Neural cell (in vitro differentiated cells): ENCODE measurements around the gene IAH1. TPM values are rescaled to one million over a fixed set of nuclear protein-coding genes. Genes with fewer than 3 reads are reported as not detected.

ENCODE experiments used
- H2AFZ ChIP-seq: fragments of 200-600, 300-800 bp; sonication (generic), shearing (Covaris generic); 2 replicates; pipeline ENCODE4 v1.6.0; 2014; ENCODE audit warnings: low read depth, mild to moderate bottlenecking, antibody characterized with exemption, low read length, moderate library complexity
- H3F3A ChIP-seq: fragments of 200-600 bp; shearing (Covaris generic); 2 replicates; pipeline ENCODE4 v1.6.1; 2016; ENCODE audit warnings: mild to moderate bottlenecking, moderate library complexity, mixed read lengths, antibody characterized with exemption, low read length; ENCODE audit not compliant: insufficient read depth, poor library complexity, severe bottlenecking
- H3K27ac ChIP-seq: fragments of 200-600, 300-800 bp; sonication (generic), shearing (Covaris generic); 2 replicates; pipeline ENCODE4 v1.5.1; 2014; ENCODE audit warnings: mild to moderate bottlenecking, low read length, moderate library complexity
- H3K27me3 ChIP-seq: fragments of 300-800, 200-600 bp; sonication (generic), shearing (Covaris generic); 2 replicates; pipeline ENCODE4 v1.6.0; 2014; ENCODE audit warnings: mild to moderate bottlenecking, low read depth, low read length, moderate library complexity; ENCODE audit not compliant: insufficient read depth
- H3K36me3 ChIP-seq: fragments of 300-800, 200-600 bp; sonication (generic), shearing (Covaris generic); 2 replicates; pipeline ENCODE4 v1.5.1; 2014; ENCODE audit warnings: mild to moderate bottlenecking, antibody characterized with exemption, low read length, moderate library complexity; ENCODE audit not compliant: insufficient read depth
- H3K4me2 ChIP-seq: fragments of 300-800, 200-600 bp; sonication (generic), shearing (Covaris generic); 2 replicates; pipeline ENCODE4 v1.6.0; 2014; ENCODE audit warnings: mild to moderate bottlenecking, low read length
- H3K4me3 ChIP-seq: fragments of 300-800, 200-600 bp; sonication (generic), shearing (Covaris generic); 2 replicates; pipeline ENCODE4 v1.5.1; 2014; ENCODE audit warnings: mild to moderate bottlenecking, low read length, moderate library complexity
- H3K79me2 ChIP-seq: fragments of 200-600 bp; shearing (Covaris generic); replicated peaks from 2 replicates; pipeline ENCODE4 v1.6.0; 2014; ENCODE audit warnings: mild to moderate bottlenecking, low read length, moderate library complexity; ENCODE audit not compliant: insufficient read depth
- H3K9ac ChIP-seq: fragments of 300-800, 200-600 bp; sonication (generic), shearing (Covaris generic); 2 replicates; pipeline ENCODE4 v1.6.1; 2016; ENCODE audit warnings: mild to moderate bottlenecking, low read length, mixed read lengths
- H3K9me2 ChIP-seq: fragments of 200-600 bp; shearing (Covaris generic); 2 replicates; pipeline ENCODE4 v1.6.1; 2016; ENCODE audit warnings: mild to moderate bottlenecking, low read length, mixed read lengths; ENCODE audit not compliant: insufficient read depth
- H3K9me3 ChIP-seq: fragments of 200-600, 300-800 bp; sonication (generic), shearing (Covaris generic); 2 replicates; pipeline ENCODE4 v1.6.1; 2016; ENCODE audit warnings: mild to moderate bottlenecking, mixed run types, low read length, moderate library complexity, mixed read lengths
- H4K20me1 ChIP-seq: fragments of 200-600 bp; shearing (Covaris generic); 2 replicates; pipeline ENCODE4 v1.6.1; 2016; ENCODE audit warnings: mild to moderate bottlenecking, mixed run types; ENCODE audit not compliant: insufficient read depth
- CTCF ChIP-seq: fragments of 450-650 bp; IDR thresholded peaks from 2 replicates; pipeline ENCODE4 v1.5.1; 2014; ENCODE audit warnings: antibody characterized with exemption, mild to moderate bottlenecking, moderate library complexity; ENCODE audit not compliant: poor library complexity, severe bottlenecking
- EP300 ChIP-seq: fragments of 450-650 bp; conservative IDR thresholded peaks from 2 replicates; pipeline ENCODE4 v1.6.1; 2014; ENCODE audit warnings: antibody characterized with exemption, mild to moderate bottlenecking, moderate library complexity; ENCODE audit not compliant: poor library complexity, severe bottlenecking
- EZH2 ChIP-seq: fragments of 200-600, 300-800 bp; shearing (Covaris generic), sonication (generic); IDR thresholded peaks from 2 replicates; pipeline ENCODE4 v1.6.1; 2014; ENCODE audit warnings: antibody characterized with exemption, low read length, borderline replicate concordance, mild to moderate bottlenecking; ENCODE audit not compliant: insufficient read depth, poor library complexity, severe bottlenecking
- POLR2AphosphoS5 ChIP-seq: IDR thresholded peaks from 2 replicates; pipeline ENCODE4 v1.6.1; 2012
- RAD21 ChIP-seq: fragments of 450-650 bp; conservative IDR thresholded peaks from 2 replicates; pipeline ENCODE4 v1.6.1; 2014; ENCODE audit warnings: antibody characterized with exemption, mild to moderate bottlenecking, moderate library complexity
- REST ChIP-seq: IDR thresholded peaks from 2 replicates; pipeline ENCODE4 v1.6.1; 2012; ENCODE audit warnings: borderline replicate concordance
- SMC3 ChIP-seq: fragments of 450-650 bp; conservative IDR thresholded peaks from 2 replicates; pipeline ENCODE4 v1.6.1; 2014; ENCODE audit warnings: antibody characterized with exemption, mild to moderate bottlenecking, moderate library complexity; ENCODE audit not compliant: poor library complexity
- TAF1 ChIP-seq: IDR thresholded peaks from 2 replicates; pipeline ENCODE4 v1.6.1; 2012; ENCODE audit warnings: low read depth
- polyA plus RNA-seq: library from polyadenylated mRNA; depleted of rRNA; stranded (reverse); fragments of >200 nt; gene quantifications from 2 replicates; pipeline ENCODE4 v1.2.3, GENCODE V29; 2014

IAH1 gene
- polyA plus RNA-seq, 1 donor from 2014 or later, result 33.0 TPM

GRCh38 chr2:9494081-9494480 lies 19.7 kb downstream of the IAH1 start:
- TF ChIP-seq EP300 (no peak), TAF1 (no peak), CTCF (no peak), REST (no peak), EZH2 (no peak), RAD21 (no peak), POLR2AphosphoS5 (no peak), SMC3 (no peak)
- no peak overlapping the region for H3K9ac ChIP-seq
- no peaks in the 10 kb centered on the region for H3K9me3 ChIP-seq
- H3K79me2 ChIP-seq, result no peaks in the 10 kb centered on the region
- no peaks in the 10 kb centered on the region for H3K27me3 ChIP-seq
- no peaks in the 10 kb centered on the region for H3F3A ChIP-seq
- H3K4me3 ChIP-seq, result no peak overlapping the region
- no peak overlapping the region for H2AFZ ChIP-seq
- peaks cover 9% of the 10 kb centered on the region for H3K36me3 ChIP-seq
- H3K9me2 ChIP-seq, result no peaks in the 10 kb centered on the region
- H3K27ac ChIP-seq, result no peak overlapping the region
- H4K20me1 ChIP-seq, result no peaks in the 10 kb centered on the region
- no peak overlapping the region for H3K4me2 ChIP-seq

- Histone ChIP-seq H2AFZ (no peak overlapping the region), H3K79me2 (no peaks in the 10 kb centered on the region), H3K9me3 (no peaks in the 10 kb centered on the region), H3K27ac (no peak overlapping the region), H3K36me3 (peaks cover 2% of the 10 kb centered on the region), H4K20me1 (no peaks in the 10 kb centered on the region), H3K4me2 (no peak overlapping the region), H3K27me3 (no peaks in the 10 kb centered on the region), H3K9ac (no peak overlapping the region), H3K4me3 (no peak overlapping the region), H3F3A (no peaks in the 10 kb centered on the region), H3K9me2 (no peaks in the 10 kb centered on the region)
- TF ChIP-seq RAD21 (no peak), REST (no peak), EZH2 (no peak), EP300 (no peak)
Observed at GRCh38 chr2:9497017-9497416, 22.7 kb downstream of the IAH1 start.
